Neutrophil (primary cell): ENCODE data around the gene TBC1D22A.

Source experiments
- H3K27ac ChIP-seq: fragments of 200-600 bp; sonication (generic); 2 replicates; pipeline ENCODE4 v1.5.1; 2016; ENCODE audit warnings: mild to moderate bottlenecking, moderate library complexity
- H3K27me3 ChIP-seq: fragments of 200-600 bp; sonication (generic); 2 replicates; pipeline ENCODE4 v1.6.0; 2016; ENCODE audit warnings: mild to moderate bottlenecking
- H3K36me3 ChIP-seq: fragments of 200-600 bp; sonication (generic); 2 replicates; pipeline ENCODE4 v1.5.1; 2017
- H3K4me1 ChIP-seq, 2 experiments: fragments of 200-600 bp in 1 of 2; sonication (generic) in 1 of 2; 1 replicate in 1 of 2; 2 replicates in 1 of 2; pipeline versions ENCODE4 v1.5.1 to v1.6.1; 2013 to 2016; ENCODE audit warnings: low read depth in 1 of 2, low read length in 1 of 2, mild to moderate bottlenecking in 1 of 2, moderate library complexity in 1 of 2; ENCODE audit not compliant: control insufficient read depth in 1 of 2, insufficient read depth in 1 of 2
- H3K4me3 ChIP-seq, 2 experiments: fragments of 200-600 bp in 1 of 2; sonication (generic) in 1 of 2; 1 replicate in 1 of 2; 2 replicates in 1 of 2; pipeline ENCODE4 v1.5.1; 2013 to 2016; ENCODE audit warnings: low read depth in 1 of 2, low read length in 1 of 2, mild to moderate bottlenecking in 1 of 2, moderate library complexity in 1 of 2
- H3K9me3 ChIP-seq: fragments of 200-600 bp; sonication (generic); 2 replicates; pipeline ENCODE4 v1.5.1; 2016
- TF ChIP-seq, protein P1 (sequence below): fragments of 200-600 bp; sonication (generic); IDR thresholded peaks from 2 replicates; pipeline ENCODE4 v1.5.1; 2016; ENCODE audit warnings: antibody characterized with exemption

The TBC1D22A gene

DNA sequence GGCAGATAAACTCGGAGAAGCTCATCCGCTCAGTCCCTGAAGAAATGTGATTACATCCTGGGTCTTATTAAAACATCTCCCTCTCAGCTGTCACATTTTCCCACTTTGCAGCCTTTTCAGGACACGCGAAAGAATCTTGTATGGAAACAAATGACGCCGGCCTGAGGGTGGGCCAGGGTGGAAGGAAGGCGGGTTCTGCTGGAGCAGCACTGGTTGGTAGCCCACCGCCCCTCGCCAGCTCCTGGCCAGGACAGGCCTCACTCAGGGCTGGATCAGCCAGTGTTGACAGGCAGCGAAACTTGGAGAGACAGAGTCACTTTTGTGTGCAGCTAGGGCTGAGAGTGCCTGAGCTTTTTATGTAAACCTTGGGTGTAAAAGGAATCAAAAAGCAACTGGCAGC, 371.8 kb downstream of the TBC1D22A start:
- H3K9me3 ChIP-seq = no peaks in the 10 kb centered on the region
- H3K4me1 ChIP-seq = no peaks in the 10 kb centered on the region
- H3K27me3 ChIP-seq = no peaks in the 10 kb centered on the region

DNA sequence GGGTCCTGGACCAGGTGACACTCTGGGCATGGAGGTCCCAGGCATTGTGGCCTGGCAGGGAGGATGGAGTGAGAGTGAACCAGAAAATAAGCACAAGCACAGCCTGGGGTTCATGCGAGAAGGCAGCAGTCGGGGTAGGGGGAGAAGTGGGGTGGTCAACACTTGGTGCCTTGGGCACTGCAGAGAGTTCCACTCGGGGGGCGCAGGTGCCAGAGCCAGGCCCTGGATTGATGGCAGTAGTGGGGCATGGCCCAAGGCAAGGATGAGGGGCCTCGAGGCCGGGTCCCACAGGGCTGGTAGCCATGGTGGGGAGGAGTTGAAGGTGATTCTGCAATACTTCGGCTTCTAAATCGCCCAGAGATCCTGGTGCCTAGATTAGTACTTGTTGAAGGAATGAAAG, 372.9 kb downstream of the TBC1D22A start:
- TF ChIP-seq, protein P1, sequence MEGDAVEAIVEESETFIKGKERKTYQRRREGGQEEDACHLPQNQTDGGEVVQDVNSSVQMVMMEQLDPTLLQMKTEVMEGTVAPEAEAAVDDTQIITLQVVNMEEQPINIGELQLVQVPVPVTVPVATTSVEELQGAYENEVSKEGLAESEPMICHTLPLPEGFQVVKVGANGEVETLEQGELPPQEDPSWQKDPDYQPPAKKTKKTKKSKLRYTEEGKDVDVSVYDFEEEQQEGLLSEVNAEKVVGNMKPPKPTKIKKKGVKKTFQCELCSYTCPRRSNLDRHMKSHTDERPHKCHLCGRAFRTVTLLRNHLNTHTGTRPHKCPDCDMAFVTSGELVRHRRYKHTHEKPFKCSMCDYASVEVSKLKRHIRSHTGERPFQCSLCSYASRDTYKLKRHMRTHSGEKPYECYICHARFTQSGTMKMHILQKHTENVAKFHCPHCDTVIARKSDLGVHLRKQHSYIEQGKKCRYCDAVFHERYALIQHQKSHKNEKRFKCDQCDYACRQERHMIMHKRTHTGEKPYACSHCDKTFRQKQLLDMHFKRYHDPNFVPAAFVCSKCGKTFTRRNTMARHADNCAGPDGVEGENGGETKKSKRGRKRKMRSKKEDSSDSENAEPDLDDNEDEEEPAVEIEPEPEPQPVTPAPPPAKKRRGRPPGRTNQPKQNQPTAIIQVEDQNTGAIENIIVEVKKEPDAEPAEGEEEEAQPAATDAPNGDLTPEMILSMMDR = no peak
- Histone ChIP-seq H3K4me3 (no peak overlapping the region), H3K27me3 (no peaks in the 10 kb centered on the region), H3K36me3 (no peaks in the 10 kb centered on the region), H3K9me3 (no peaks in the 10 kb centered on the region), H3K4me1 (no peaks in the 10 kb centered on the region), H3K27ac (no peak overlapping the region)

More for the DNA sequence above, 371.8 kb downstream of the TBC1D22A start:
- no peak overlapping the region for H3K4me3 ChIP-seq
- H3K36me3 ChIP-seq = no peaks in the 10 kb centered on the region
- H3K27ac ChIP-seq = no peak overlapping the region
- TF ChIP-seq, protein P1 = no peak

DNA sequence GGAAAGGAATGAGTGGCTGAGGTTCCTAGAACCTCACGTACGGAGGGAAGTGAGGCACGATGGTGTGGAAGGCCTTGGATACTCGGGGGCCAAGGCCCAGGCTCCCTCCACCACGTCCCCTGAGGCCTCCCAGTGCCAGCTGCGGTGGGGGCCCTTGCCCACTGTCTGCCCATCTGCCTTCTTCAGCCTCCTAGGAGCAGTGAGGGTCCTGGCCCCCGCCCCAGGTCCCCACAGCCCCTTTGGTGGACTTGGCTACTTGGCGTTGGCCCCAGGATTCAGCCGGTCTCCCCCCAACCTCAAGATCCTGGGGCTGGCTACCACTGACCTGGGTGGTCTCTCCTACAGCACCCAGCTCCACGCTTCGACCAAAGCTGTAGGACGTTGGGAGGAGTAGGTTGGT, 373.6 kb downstream of the TBC1D22A start:
- H3K4me3 ChIP-seq = no peak overlapping the region
- TF ChIP-seq, protein P1 = no peak
- H3K4me1 ChIP-seq = no peaks in the 10 kb centered on the region
- H3K27me3 ChIP-seq = no peaks in the 10 kb centered on the region
- no peaks in the 10 kb centered on the region for H3K9me3 ChIP-seq
- no peaks in the 10 kb centered on the region for H3K36me3 ChIP-seq
- no peak overlapping the region for H3K27ac ChIP-seq

DNA sequence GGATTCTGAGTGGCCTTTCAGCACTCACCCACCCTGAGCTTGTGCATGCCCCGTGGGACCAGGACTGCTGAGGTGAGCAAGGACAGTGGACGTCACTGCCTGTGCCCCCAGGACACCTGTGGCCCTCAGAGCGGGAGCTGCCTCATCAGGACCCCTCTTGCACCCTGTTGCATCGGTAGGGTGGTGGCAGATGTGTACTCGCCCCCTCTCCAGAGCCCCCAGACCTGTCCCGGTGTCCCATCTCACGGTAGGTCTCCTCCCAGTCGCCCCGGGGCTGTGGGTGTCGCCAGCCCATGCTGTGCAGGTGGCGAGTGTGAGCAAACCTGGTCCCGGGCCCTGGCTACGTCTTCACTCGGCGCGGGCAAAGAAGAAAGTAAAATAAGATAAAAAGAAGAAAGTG, 374.2 kb downstream of the TBC1D22A start:
- Histone ChIP-seq H3K27me3 (no peaks in the 10 kb centered on the region), H3K4me1 (no peaks in the 10 kb centered on the region), H3K36me3 (no peaks in the 10 kb centered on the region), H3K4me3 (no peak overlapping the region), H3K9me3 (no peaks in the 10 kb centered on the region), H3K27ac (no peak overlapping the region)
- TF ChIP-seq, protein P1 = no peak

DNA sequence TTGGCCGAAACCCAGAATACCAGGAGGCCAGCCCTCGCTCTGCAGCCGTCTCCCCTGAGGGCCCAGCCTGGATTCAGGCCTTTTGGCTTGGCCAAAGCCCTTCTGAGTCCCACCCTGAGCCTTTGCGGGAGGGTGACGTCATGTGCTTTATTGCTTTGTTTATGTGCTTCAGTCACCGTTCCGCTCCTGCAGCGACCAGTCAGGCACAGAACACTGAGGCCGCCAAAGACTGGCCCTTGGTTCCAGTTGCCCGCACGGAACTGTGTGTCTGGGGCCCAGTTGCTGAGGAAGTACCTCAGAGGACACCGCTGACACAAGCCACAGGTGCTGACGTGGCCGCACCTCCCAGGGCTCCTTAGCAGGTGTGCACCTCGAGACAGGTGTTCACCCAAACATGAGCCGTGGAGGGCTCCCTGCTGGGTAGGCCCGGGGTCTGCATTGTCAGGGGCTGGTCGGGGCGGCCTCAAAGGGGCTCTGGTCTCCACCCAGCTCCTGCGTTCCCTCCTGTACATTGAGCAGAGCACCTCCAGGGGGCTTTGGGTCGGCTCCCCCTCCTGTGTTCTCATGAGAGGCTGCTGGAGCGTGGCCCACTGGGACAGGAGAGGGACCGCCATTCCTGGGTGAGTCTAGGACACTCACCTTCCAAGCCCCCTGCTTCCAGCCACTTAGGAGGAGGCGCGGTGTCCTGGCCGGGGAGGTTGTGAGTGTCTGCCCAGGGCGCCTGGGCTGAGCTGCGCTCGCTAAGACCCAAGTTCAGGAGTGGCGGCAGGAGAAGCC, 376.8 kb downstream of the TBC1D22A start:
- Histone ChIP-seq H3K27ac (no peak overlapping the region), H3K4me1 (no peaks in the 10 kb centered on the region), H3K9me3 (no peaks in the 10 kb centered on the region), H3K4me3 (no peak overlapping the region), H3K27me3 (no peaks in the 10 kb centered on the region), H3K36me3 (peaks cover 5% of the 10 kb centered on the region)
- TF ChIP-seq, protein P1 = no peak
